ENCODE results near the gene AKIP1.
"Not testable (repeated sequence)": the region's sequence is repeated elsewhere in the genome, so short reads cannot be mapped to it uniquely, and the experiment has no call there.

The AKIP1 gene

GRCh38 chr11:8911029-8911823 is at the start of gene AKIP1:
TSS of gene AKIP1 (plus strand) at chr11:8911189. CDS start at chr11:8911450, 261 bp downstream.
- peak; percentile 89 for DNase-seq (ENCODE audit: low read depth)

- DNase-seq (ENCODE audit: low read depth): peak; percentile 60
These were observed 47.2 kb upstream of the AKIP1 start for GRCh38 chr11:8863838-8864237.

- DNase-seq (ENCODE audit: low read depth): no peak
These were observed 45.7 kb upstream of the AKIP1 start for GRCh38 chr11:8865304-8865703.

GRCh38 chr11:8867035-8867434 is 44.0 kb upstream of the AKIP1 start:
- DNase-seq (ENCODE audit: low read depth): peak; percentile 30

GRCh38 chr11:8867931-8868631 is 42.9 kb upstream of the AKIP1 start:
- DNase-seq (ENCODE audit: low read depth): no peak

GRCh38 chr11:8870411-8871170 is 40.4 kb upstream of the AKIP1 start:
- peak; percentile 77 for DNase-seq (ENCODE audit: low read depth)

GRCh38 chr11:8871171-8871775 is 39.7 kb upstream of the AKIP1 start:
- DNase-seq (ENCODE audit: low read depth): peak; percentile 86

GRCh38 chr11:8871962-8872361 is 39.0 kb upstream of the AKIP1 start:
- DNase-seq (ENCODE audit: low read depth): no peak

- no peak for DNase-seq (ENCODE audit: low read depth)
These were observed 37.1 kb upstream of the AKIP1 start for GRCh38 chr11:8873741-8874405.

- DNase-seq (ENCODE audit: low read depth): no peak
These were observed 32.2 kb upstream of the AKIP1 start for GRCh38 chr11:8878771-8879170.

- DNase-seq (ENCODE audit: low read depth): not testable (repeated sequence)
These were observed 29.4 kb upstream of the AKIP1 start for GRCh38 chr11:8881585-8881984.

GRCh38 chr11:8886322-8886721 is 24.7 kb upstream of the AKIP1 start:
- DNase-seq (ENCODE audit: low read depth): peak; percentile 8

GRCh38 chr11:8891185-8891584 is 19.8 kb upstream of the AKIP1 start:
- not testable (repeated sequence) for DNase-seq (ENCODE audit: low read depth)

GRCh38 chr11:8899119-8899753 is 11.8 kb upstream of the AKIP1 start:
- no peak for DNase-seq (ENCODE audit: low read depth)

- DNase-seq (ENCODE audit: low read depth): peak; percentile 81
These were observed 5.3 kb upstream of the AKIP1 start for GRCh38 chr11:8905528-8906165.

- DNase-seq (ENCODE audit: low read depth): no peak
These were observed 3.9 kb upstream of the AKIP1 start for GRCh38 chr11:8907116-8907515.

GRCh38 chr11:8908099-8908498 is 2.9 kb upstream of the AKIP1 start:
- DNase-seq (ENCODE audit: low read depth): no peak

- no peak for DNase-seq (ENCODE audit: low read depth)
These were observed 351 bp upstream of the AKIP1 start for GRCh38 chr11:8910649-8911026.

GRCh38 chr11:8913961-8914660 is 3.1 kb downstream of the AKIP1 start:
- peak; percentile 79 for DNase-seq (ENCODE audit: low read depth)

GRCh38 chr11:8914661-8915018 is 3.7 kb downstream of the AKIP1 start:
- DNase-seq (ENCODE audit: low read depth): no peak

All from amniotic epithelial cell (primary cell).